HG03064 (cell line): ENCODE data around the gene PTPN14.

ENCODE experiments used
- ATAC-seq: cut with Tn5 transposase; IDR thresholded peaks from one replicate; pipeline ENCODE4 v1.9.1; 2021; ENCODE audit warnings: low read depth; ENCODE audit not compliant: unreplicated experiment

Gene PTPN14

GRCh38 chr1:214321705-214322453 is 229.5 kb downstream of the PTPN14 start:
- ATAC-seq = peak; percentile 60

- ATAC-seq = no peak
These were observed 231.5 kb downstream of the PTPN14 start for GRCh38 chr1:214319938-214320337.

GRCh38 chr1:214318956-214319736 is 232.3 kb downstream of the PTPN14 start:
- ATAC-seq = no peak

GRCh38 chr1:214318356-214318755 is 233.0 kb downstream of the PTPN14 start:
- no peak for ATAC-seq

- ATAC-seq = no peak
These were observed 233.7 kb downstream of the PTPN14 start for GRCh38 chr1:214317734-214318133.

- no peak for ATAC-seq
These were observed 234.1 kb downstream of the PTPN14 start for GRCh38 chr1:214317300-214317699.

- no peak for ATAC-seq
These were observed 234.8 kb downstream of the PTPN14 start for GRCh38 chr1:214316593-214316992.

GRCh38 chr1:214314178-214314843 is 237.1 kb downstream of the PTPN14 start:
- no peak for ATAC-seq

GRCh38 chr1:214312530-214313051 is 238.8 kb downstream of the PTPN14 start:
- ATAC-seq = no peak

GRCh38 chr1:214310777-214311690 is 240.4 kb downstream of the PTPN14 start:
- ATAC-seq = no peak

- peak; percentile 75 for ATAC-seq
These were observed 241.4 kb downstream of the PTPN14 start for GRCh38 chr1:214310010-214310409.

GRCh38 chr1:214306269-214306668 is 245.1 kb downstream of the PTPN14 start:
- no peak for ATAC-seq

GRCh38 chr1:214305164-214305751 is 246.1 kb downstream of the PTPN14 start:
- no peak for ATAC-seq

GRCh38 chr1:214303141-214303930 is 248.1 kb downstream of the PTPN14 start:
- no peak for ATAC-seq

GRCh38 chr1:214301526-214301925 is 249.9 kb downstream of the PTPN14 start:
- ATAC-seq = no peak

- ATAC-seq = no peak
These were observed 251.1 kb downstream of the PTPN14 start for GRCh38 chr1:214300149-214300780.
